Breast epithelium (tissue), 4 donors: ENCODE measurements around the gene EMILIN3. TPM values are rescaled to one million over a fixed set of nuclear protein-coding genes. Genes with fewer than 3 reads are reported as not detected.

ENCODE experiments used
- DNase-seq, 2 donors: peaks; one replicate each; pipeline ENCODE4 v3.0.0-alpha.2; 2019; ENCODE audit warnings: low spot score in 2 of 2
- H3K27ac ChIP-seq, 2 donors: fragments of 200-600 bp; sonication (generic) in 1 of 2; one replicate each; pipeline ENCODE4 v1.5.1; 2016 to 2019; ENCODE audit warnings: mild to moderate bottlenecking in 1 of 2
- H3K27me3 ChIP-seq, 2 donors: fragments of 200-600 bp; sonication (generic) in 1 of 2; one replicate each; pipeline versions ENCODE4 v1.5.1 to v1.6.0; 2017 to 2019; ENCODE audit warnings: control low read depth in 1 of 2, mild to moderate bottlenecking in 1 of 2
- H3K36me3 ChIP-seq: fragments of 200-600 bp; one replicate; pipeline ENCODE4 v1.5.1; 2019
- H3K4me1 ChIP-seq, 2 donors: fragments of 200-600 bp; sonication (generic); one replicate each; pipeline ENCODE4 v1.5.1; 2016 to 2019; ENCODE audit warnings: control low read depth in 1 of 2
- H3K4me3 ChIP-seq, 3 donors: fragments of 200-600 bp; sonication (generic); 1 replicate in 2 of 3; 2 replicates in 1 of 3; pipeline ENCODE4 v1.5.1; 2016 to 2019; ENCODE audit warnings: mild to moderate bottlenecking in 3 of 3, moderate library complexity in 2 of 3
- H3K9me3 ChIP-seq, 2 donors: fragments of 200-600 bp; sonication (generic) in 1 of 2; one replicate each; pipeline ENCODE4 v1.5.1; 2016 to 2019; ENCODE audit warnings: control low read depth in 1 of 2
- POLR2A ChIP-seq: fragments of 450-650 bp; IDR thresholded peaks from one replicate; pipeline ENCODE4 v1.6.1; 2016; ENCODE audit warnings: antibody characterized with exemption, mild to moderate bottlenecking, moderate library complexity
- POLR2AphosphoS5 ChIP-seq, 3 donors: sonication (generic); formaldehyde crosslinking; IDR thresholded peaks; one replicate each; pipeline ENCODE4 v1.6.1; 2017; ENCODE audit warnings: antibody characterized with exemption in 3 of 3
- intact Hi-C: fragments of 100-400 bp; cut with DNase I; formaldehyde crosslinking; loops from one replicate; pipeline ENCODE4 v1.15.1; 2023; ENCODE audit warnings: low total_unique reads
- total RNA-seq, 3 donors: library from RNA; depleted of rRNA; stranded (reverse); fragments of >200 nt; gene quantifications; one replicate each; pipeline ENCODE4 v1.1.0, GENCODE V29; 2016
- TF ChIP-seq, protein P1 (sequence below), 3 donors: fragments of 450-650 bp; IDR thresholded peaks; one replicate each; pipeline ENCODE4 v1.5.1; 2016 to 2017; ENCODE audit warnings: antibody characterized with exemption in 3 of 3, mild to moderate bottlenecking in 3 of 3, moderate library complexity in 3 of 3

The EMILIN3 gene
- total RNA-seq, 3 donors from 2014 or later = 0.32 to 7.5 (median 1.3) TPM

DNA sequence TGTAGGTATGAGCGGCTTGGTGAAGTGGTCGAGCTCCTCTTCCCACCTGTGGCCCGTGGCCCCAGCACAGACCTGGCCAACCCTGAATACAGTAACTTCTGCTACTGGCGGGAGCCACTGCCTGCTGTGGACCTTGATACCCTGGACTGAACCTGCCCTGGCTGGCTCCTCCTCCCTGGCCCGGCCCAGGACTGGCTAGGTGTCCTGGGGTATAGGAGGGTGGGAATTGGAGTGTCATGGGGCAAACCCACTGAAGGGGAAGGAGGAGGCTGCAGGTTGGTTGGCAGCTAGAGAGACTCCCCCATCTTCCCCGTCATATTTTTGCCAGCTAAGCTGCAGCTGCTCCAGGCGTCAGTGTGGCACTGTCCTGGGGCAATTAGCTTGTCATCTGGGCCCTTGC is 7.9 kb downstream of the EMILIN3 start:
- intact Hi-C loops = no loop called here
- Histone ChIP-seq H3K27me3 (no peaks in the 10 kb centered on the region), H3K27ac (no peak overlapping the region), H3K9me3 (no peaks in the 10 kb centered on the region), H3K4me1 (no peaks in the 10 kb centered on the region), H3K4me3 (no peak overlapping the region), H3K36me3 (no peaks in the 10 kb centered on the region)
- no peak for DNase-seq
- TF ChIP-seq POLR2AphosphoS5 (IDR thresholded peaks at IDR 0.05) (no peak), POLR2A (no peak)
- TF ChIP-seq, protein P1, sequence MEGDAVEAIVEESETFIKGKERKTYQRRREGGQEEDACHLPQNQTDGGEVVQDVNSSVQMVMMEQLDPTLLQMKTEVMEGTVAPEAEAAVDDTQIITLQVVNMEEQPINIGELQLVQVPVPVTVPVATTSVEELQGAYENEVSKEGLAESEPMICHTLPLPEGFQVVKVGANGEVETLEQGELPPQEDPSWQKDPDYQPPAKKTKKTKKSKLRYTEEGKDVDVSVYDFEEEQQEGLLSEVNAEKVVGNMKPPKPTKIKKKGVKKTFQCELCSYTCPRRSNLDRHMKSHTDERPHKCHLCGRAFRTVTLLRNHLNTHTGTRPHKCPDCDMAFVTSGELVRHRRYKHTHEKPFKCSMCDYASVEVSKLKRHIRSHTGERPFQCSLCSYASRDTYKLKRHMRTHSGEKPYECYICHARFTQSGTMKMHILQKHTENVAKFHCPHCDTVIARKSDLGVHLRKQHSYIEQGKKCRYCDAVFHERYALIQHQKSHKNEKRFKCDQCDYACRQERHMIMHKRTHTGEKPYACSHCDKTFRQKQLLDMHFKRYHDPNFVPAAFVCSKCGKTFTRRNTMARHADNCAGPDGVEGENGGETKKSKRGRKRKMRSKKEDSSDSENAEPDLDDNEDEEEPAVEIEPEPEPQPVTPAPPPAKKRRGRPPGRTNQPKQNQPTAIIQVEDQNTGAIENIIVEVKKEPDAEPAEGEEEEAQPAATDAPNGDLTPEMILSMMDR (IDR thresholded peaks at IDR 0.05) = no peak

DNA sequence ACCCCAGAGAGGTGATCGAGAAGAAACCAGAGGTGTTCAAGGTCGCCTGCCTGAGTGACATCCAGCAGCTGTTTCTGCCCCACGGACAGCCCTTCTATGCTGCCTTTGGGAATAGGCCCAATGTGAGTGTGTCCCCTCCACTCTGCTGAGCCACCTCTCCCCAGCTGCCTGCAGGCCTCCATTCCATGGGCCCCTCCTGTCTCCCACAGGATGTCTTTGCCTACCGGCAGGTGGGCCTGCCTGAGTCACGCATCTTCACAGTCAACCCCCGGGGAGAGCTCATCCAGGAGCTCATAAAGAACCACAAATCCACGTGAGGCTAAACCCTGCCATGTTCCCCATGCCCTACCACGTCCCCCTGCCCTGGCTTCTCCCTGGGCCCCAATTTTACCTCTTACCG is 8.4 kb downstream of the EMILIN3 start:
- no peaks in the 10 kb centered on the region for H3K4me1 ChIP-seq
- no peaks in the 10 kb centered on the region for H3K9me3 ChIP-seq
- no peak overlapping the region for H3K27ac ChIP-seq
- no peak for DNase-seq
- H3K36me3 ChIP-seq = no peaks in the 10 kb centered on the region
- intact Hi-C loops = no loop called here
- TF ChIP-seq POLR2A = no peak
- no peak for TF ChIP-seq POLR2AphosphoS5 (IDR thresholded peaks at IDR 0.05)
- TF ChIP-seq, protein P1 (IDR thresholded peaks at IDR 0.05) = no peak
- no peak overlapping the region for H3K4me3 ChIP-seq
- no peaks in the 10 kb centered on the region for H3K27me3 ChIP-seq

DNA sequence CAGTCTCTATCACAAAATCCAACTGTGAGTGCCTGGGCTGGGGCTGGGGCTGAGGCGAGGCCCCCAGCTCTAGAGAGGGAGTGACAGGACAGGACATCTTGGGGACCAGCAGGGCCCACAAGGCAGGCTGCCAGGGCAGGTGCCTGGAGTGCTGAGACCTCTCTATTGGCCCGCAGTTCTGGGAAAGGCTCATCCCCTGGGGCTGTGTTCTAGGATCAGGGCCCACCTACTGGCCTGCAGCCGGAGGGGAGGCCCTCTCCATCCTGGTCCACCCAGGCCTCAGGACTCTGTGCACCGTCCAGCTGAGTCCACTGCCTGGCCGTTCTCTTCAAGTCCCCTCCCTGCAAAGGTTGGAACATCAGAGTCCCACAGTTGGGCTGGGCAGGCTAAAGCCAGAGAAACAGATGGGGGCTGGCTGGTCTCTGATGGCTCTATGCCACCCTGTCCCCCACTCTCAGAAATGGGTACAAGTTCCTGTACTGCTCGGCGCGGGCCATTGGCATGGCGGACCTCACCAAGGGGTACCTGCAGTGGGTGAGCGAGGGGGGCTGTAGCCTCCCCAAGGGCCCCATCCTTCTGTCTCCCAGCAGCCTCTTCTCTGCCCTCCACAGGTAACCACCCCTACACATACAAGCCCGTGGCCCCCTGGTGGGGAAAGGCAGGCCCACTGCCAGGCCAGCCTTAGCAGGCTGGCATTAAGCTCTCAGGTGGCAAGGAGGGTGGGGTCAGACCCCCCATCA is 9.0 kb downstream of the EMILIN3 start:
- TF ChIP-seq POLR2A (no peak), POLR2AphosphoS5 (IDR thresholded peaks at IDR 0.05) (no peak)
- TF ChIP-seq, protein P1 (IDR thresholded peaks at IDR 0.05) = no peak
- DNase-seq = no peak
- Histone ChIP-seq H3K4me1 (no peaks in the 10 kb centered on the region), H3K27ac (no peak overlapping the region), H3K27me3 (no peaks in the 10 kb centered on the region), H3K9me3 (no peaks in the 10 kb centered on the region), H3K4me3 (no peak overlapping the region), H3K36me3 (no peaks in the 10 kb centered on the region)
- intact Hi-C loops = no loop called here

DNA sequence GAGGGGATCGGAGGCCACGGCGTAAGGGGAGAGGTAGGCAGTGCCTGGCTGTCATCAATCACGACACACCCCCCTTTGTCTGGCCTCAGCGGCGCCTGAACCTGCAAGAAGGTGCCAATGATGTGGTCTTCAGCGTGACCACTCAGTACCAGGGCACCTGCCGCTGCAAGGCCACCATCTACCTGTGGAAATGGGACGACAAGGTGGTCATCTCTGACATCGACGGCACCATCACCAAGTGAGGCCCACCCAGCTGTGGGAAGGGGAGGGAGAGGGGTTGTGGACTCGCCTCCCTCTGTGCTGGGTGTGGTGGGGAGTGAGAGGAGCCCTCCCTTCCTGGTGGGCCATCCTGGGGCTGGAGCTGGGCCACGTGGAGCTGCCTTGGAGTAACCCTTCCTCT is 9.7 kb downstream of the EMILIN3 start:
- intact Hi-C loops = no loop called here
- no peaks in the 10 kb centered on the region for H3K27me3 ChIP-seq
- H3K4me1 ChIP-seq = no peaks in the 10 kb centered on the region
- TF ChIP-seq POLR2AphosphoS5 (IDR thresholded peaks at IDR 0.05) (no peak), POLR2A (no peak)
- TF ChIP-seq, protein P1 (IDR thresholded peaks at IDR 0.05) = no peak
- no peak overlapping the region for H3K4me3 ChIP-seq
- DNase-seq = no peak
- H3K36me3 ChIP-seq = no peaks in the 10 kb centered on the region
- H3K9me3 ChIP-seq = no peaks in the 10 kb centered on the region
- H3K27ac ChIP-seq = no peak overlapping the region

DNA sequence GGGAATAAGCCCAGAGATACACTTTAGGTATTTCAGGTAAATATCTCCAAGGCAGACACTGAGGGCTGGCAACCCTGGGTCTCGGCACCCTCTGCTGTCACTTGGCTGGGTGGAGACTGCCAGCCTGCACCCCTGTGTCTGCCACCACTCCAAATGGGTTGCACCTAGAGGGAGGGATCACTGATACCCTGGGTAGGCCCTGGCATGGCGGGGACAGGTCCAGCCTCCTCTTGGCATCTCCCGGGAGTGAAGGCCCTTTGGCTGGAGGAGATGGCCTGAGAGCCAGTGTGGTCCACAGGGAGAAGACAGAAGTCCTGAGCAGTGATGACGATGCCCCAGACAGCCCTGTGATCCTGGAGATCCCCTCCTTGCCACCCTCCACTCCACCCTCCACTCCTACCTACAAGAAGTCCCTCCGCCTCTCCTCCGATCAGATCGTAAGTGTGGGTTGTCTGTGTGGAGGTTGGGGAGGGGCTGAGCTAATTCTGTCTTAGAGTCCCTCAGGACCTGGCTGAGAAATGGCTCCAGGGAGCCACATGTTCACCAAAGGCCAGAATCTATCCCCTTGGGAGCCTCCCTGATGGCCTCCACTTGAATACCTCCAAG is 10.9 kb downstream of the EMILIN3 start:
- H3K27ac ChIP-seq = no peak overlapping the region
- no peak for DNase-seq
- no peak overlapping the region for H3K4me3 ChIP-seq
- no peaks in the 10 kb centered on the region for H3K36me3 ChIP-seq
- no peaks in the 10 kb centered on the region for H3K27me3 ChIP-seq
- no peaks in the 10 kb centered on the region for H3K4me1 ChIP-seq
- intact Hi-C loops = no loop called here
- TF ChIP-seq POLR2AphosphoS5 (IDR thresholded peaks at IDR 0.05) (no peak), POLR2A (no peak)
- TF ChIP-seq, protein P1 (IDR thresholded peaks at IDR 0.05) = no peak
- H3K9me3 ChIP-seq = no peaks in the 10 kb centered on the region
